B cell (primary cell): ENCODE data around the gene NGEF. TPM values are rescaled to one million over a fixed set of nuclear protein-coding genes. Genes with fewer than 3 reads are reported as not detected.

Source experiments
- ATAC-seq: fragments of 200-7000 bp; cut with Tn5 transposase; one replicate; pipeline ENCODE4 v1.10.0; 2021; ENCODE audit warnings: low read depth, mild to moderate bottlenecking, moderate number of reproducible peaks, moderate library complexity
- CTCF ChIA-PET: fragments of 350-600 bp; sonication (Branson Sonifier 250); formaldehyde crosslinking; loops from one replicate; lab custom pipeline; 2021; ENCODE audit warnings: antibody characterized with exemption, inconsistent platforms; lab: Charles Lee
- POLR2A ChIA-PET: fragments of 350-600 bp; sonication (Branson Sonifier 250); formaldehyde crosslinking; loops from one replicate; lab custom pipeline; 2021; ENCODE audit warnings: antibody characterized with exemption; lab: Charles Lee
- DNase-seq: peaks from one replicate; pipeline ENCODE4 v3.0.0; 2013
- H2AFZ ChIP-seq: 2 replicates; pipeline ENCODE4 v1.6.1; 2012; ENCODE audit warnings: mild to moderate bottlenecking, low read depth, low read length; ENCODE audit not compliant: insufficient read depth, poor library complexity, severe bottlenecking
- H3K27ac ChIP-seq, 2 donors: 1 replicate in 1 of 2; 2 replicates in 1 of 2; pipeline ENCODE4 v1.5.1; 2012 to 2013; ENCODE audit warnings: low read length in 2 of 2, mild to moderate bottlenecking in 2 of 2, moderate library complexity in 1 of 2
- H3K27me3 ChIP-seq, 4 experiments: fragments of 200-600 bp in 1 of 4; sonication (generic) in 1 of 4; replicated peaks in 1 of 4; 1 replicate in 2 of 4; 2 replicates in 2 of 4; pipeline versions ENCODE4 v1.6.1 to v1.7.0; 2013 to 2016; ENCODE audit warnings: low read length in 3 of 4, mild to moderate bottlenecking in 2 of 4, mixed read lengths in 1 of 4, moderate library complexity in 1 of 4; ENCODE audit not compliant: insufficient read depth in 4 of 4, control insufficient read depth in 3 of 4; ENCODE audit errors: control extremely low read depth in 1 of 4
- H3K36me3 ChIP-seq, 2 experiments: replicated peaks in 1 of 2; 1 replicate in 1 of 2; 2 replicates in 1 of 2; pipeline versions ENCODE4 v1.6.1 to v1.7.1; 2013; ENCODE audit warnings: low read length in 1 of 2; ENCODE audit not compliant: insufficient read depth in 2 of 2, control insufficient read depth in 1 of 2; ENCODE audit errors: control extremely low read depth in 1 of 2, extremely low read depth in 1 of 2
- H3K4me1 ChIP-seq, 2 donors: fragments of 200-600 bp in 1 of 2; sonication (generic) in 1 of 2; 1 replicate in 1 of 2; 2 replicates in 1 of 2; pipeline versions ENCODE4 v1.5.1 to v1.6.1; 2013 to 2017; ENCODE audit warnings: low read length in 2 of 2; ENCODE audit not compliant: control insufficient read depth in 2 of 2, insufficient read depth in 2 of 2
- H3K4me2 ChIP-seq: replicated peaks from 2 replicates; pipeline ENCODE3; 2012; ENCODE audit warnings: mild to moderate bottlenecking, low read depth, low read length; ENCODE audit not compliant: poor library complexity, severe bottlenecking
- H3K4me3 ChIP-seq, 5 experiments: fragments of 200-600 bp in 1 of 5; sonication (generic) in 1 of 5; 1 replicate in 3 of 5; 2 replicates in 2 of 5; pipeline versions ENCODE4 v1.5.1 to v1.7.0; 2011 to 2016; ENCODE audit warnings: low read length in 4 of 5, mild to moderate bottlenecking in 4 of 5, low read depth in 2 of 5, control low read depth in 1 of 5, moderate library complexity in 1 of 5; ENCODE audit not compliant: insufficient read depth in 1 of 5; ENCODE audit errors: control extremely low read depth in 1 of 5, extremely low read depth in 1 of 5
- H3K79me2 ChIP-seq: fragments of 200-600 bp; sonication (generic); one replicate; pipeline ENCODE4 v1.6.0; 2016; ENCODE audit warnings: low read length; ENCODE audit not compliant: control insufficient read depth, insufficient read depth
- H3K9ac ChIP-seq: fragments of 200-600 bp; sonication (generic); 2 replicates; pipeline ENCODE4 v1.6.1; 2017; ENCODE audit warnings: mild to moderate bottlenecking, low read length, moderate library complexity
- H3K9me3 ChIP-seq, 3 donors: one replicate each; pipeline versions ENCODE4 v1.6.1 to v1.7.1; 2013; ENCODE audit warnings: low read length in 2 of 3; ENCODE audit not compliant: control insufficient read depth in 2 of 3, insufficient read depth in 1 of 3; ENCODE audit errors: control extremely low read depth in 1 of 3
- H4K20me1 ChIP-seq: 2 replicates; pipeline ENCODE4 v1.6.0; 2012; ENCODE audit warnings: mild to moderate bottlenecking, low read length; ENCODE audit not compliant: insufficient read depth, control insufficient read depth, poor library complexity, severe bottlenecking
- H3K27ac Mint-ChIP-seq: one replicate; pipeline ENCODE4 v1.8.0; 2021; ENCODE audit warnings: mixed read lengths
- H3K27me3 Mint-ChIP-seq: one replicate; pipeline ENCODE4 v1.8.0; 2021; ENCODE audit warnings: mixed read lengths
- H3K4me1 Mint-ChIP-seq: one replicate; pipeline ENCODE4 v1.8.0; 2021; ENCODE audit warnings: mixed read lengths
- H3K4me3 Mint-ChIP-seq: one replicate; pipeline ENCODE4 v1.8.0; 2021; ENCODE audit warnings: mixed read lengths
- H3K9me3 Mint-ChIP-seq: one replicate; pipeline ENCODE4 v1.8.0; 2022; ENCODE audit warnings: mixed read lengths; ENCODE audit not compliant: insufficient read depth
- EZH2 ChIP-seq: IDR thresholded peaks from 2 replicates; pipeline ENCODE4 v1.6.1; 2012; ENCODE audit warnings: borderline replicate concordance, low read depth, mild to moderate bottlenecking, moderate library complexity, low read length; ENCODE audit not compliant: insufficient read depth, poor library complexity, severe bottlenecking
- WGBS: methylation state at CpG from one replicate; pipeline ENCODE4 v1.1.5; 2013; ENCODE audit warnings: missing lambda C conversion rate; ENCODE audit not compliant: insufficient coverage; 5-methylcytosine and 5-hydroxymethylcytosine counted together
- intact Hi-C: fragments of 100-400 bp; cut with micrococcal nuclease; formaldehyde crosslinking; loops from one replicate; pipeline ENCODE4 v1.10.0; 2022
- polyA plus RNA-seq: library from polyadenylated mRNA; depleted of rRNA; stranded (reverse); fragments of >200 nt; gene quantifications from 2 replicates; pipeline ENCODE4 v1.2.3, GENCODE V29; 2012
- total RNA-seq, 2 donors: library from RNA; stranded (reverse); fragments of 120-200 nt in 1 of 2; gene quantifications; 1 replicate in 1 of 2; 2 replicates in 1 of 2; pipeline versions ENCODE4 v1.2.3 to v1.2.4, GENCODE V29; 2013 to 2022
- TF ChIP-seq, protein P1 (sequence below): fragments of 200-600 bp; IDR thresholded peaks from one replicate; pipeline ENCODE4 v1.8.0; 2022; ENCODE audit warnings: antibody characterized with exemption, mild to moderate bottlenecking

Gene NGEF
- total and polyA plus RNA-seq, 2 donors (not counting 1 experiment from before 2014, with no cell fraction given), result not detected

GRCh38 chr2:233026198-233026813 lies 13.2 kb upstream of the NGEF start:
- Mint-ChIP-seq H3K9me3 (no peaks in the 10 kb centered on the region), H3K4me1 (no peaks in the 10 kb centered on the region), H3K27me3 (no peaks in the 10 kb centered on the region), H3K4me3 (no peak overlapping the region), H3K27ac (no peak overlapping the region)
- no peaks in the 10 kb centered on the region for H3K9me3 ChIP-seq
- H3K4me2 ChIP-seq, result no peak overlapping the region
- no peaks in the 10 kb centered on the region for H3K79me2 ChIP-seq
- no peaks in the 10 kb centered on the region for H4K20me1 ChIP-seq
- no peak for ATAC-seq
- no peaks in the 10 kb centered on the region for H3K4me1 ChIP-seq
- no peaks in the 10 kb centered on the region for H3K27me3 ChIP-seq
- 93% methylated on average over 3 of the region's 4 CpGs for WGBS
- no peak overlapping the region for H3K9ac ChIP-seq
- no peak overlapping the region for H3K4me3 ChIP-seq
- CTCF ChIA-PET, result no interaction called here
- TF ChIP-seq, protein P1, sequence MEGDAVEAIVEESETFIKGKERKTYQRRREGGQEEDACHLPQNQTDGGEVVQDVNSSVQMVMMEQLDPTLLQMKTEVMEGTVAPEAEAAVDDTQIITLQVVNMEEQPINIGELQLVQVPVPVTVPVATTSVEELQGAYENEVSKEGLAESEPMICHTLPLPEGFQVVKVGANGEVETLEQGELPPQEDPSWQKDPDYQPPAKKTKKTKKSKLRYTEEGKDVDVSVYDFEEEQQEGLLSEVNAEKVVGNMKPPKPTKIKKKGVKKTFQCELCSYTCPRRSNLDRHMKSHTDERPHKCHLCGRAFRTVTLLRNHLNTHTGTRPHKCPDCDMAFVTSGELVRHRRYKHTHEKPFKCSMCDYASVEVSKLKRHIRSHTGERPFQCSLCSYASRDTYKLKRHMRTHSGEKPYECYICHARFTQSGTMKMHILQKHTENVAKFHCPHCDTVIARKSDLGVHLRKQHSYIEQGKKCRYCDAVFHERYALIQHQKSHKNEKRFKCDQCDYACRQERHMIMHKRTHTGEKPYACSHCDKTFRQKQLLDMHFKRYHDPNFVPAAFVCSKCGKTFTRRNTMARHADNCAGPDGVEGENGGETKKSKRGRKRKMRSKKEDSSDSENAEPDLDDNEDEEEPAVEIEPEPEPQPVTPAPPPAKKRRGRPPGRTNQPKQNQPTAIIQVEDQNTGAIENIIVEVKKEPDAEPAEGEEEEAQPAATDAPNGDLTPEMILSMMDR, result no peak
- TF ChIP-seq EZH2, result no peak
- H3K36me3 ChIP-seq, result no peaks in the 10 kb centered on the region
- no peak overlapping the region for H2AFZ ChIP-seq
- no peak overlapping the region for H3K27ac ChIP-seq
- no peak for DNase-seq
- POLR2A ChIA-PET, result no interaction called here
- intact Hi-C loops, result loop anchor here (5.0 to 10.0 kb wide), 2 partner anchors 264 to 422 kb away; no protein-coding TSS in a partner anchor

DNA sequence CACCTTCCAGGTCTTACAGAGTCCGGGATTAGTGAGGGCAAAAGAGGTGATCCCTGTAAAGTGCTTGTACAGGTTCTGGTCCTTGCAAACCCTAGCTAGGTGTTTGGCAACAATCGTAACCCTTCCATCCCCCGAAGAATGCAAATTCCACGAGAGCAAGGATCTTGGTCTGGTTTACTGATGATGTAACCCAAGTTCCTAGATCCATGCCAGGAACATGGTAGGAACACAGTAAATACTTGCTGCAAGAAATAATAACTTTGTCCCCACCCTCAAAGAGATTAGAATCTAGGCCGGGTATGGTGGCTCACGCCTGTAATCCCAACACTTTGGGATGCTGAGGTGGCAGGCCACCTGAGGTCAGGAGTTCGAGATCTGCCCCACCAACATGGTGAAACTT lies 12.7 kb upstream of the NGEF start:
- Mint-ChIP-seq H3K27ac (no peak overlapping the region), H3K27me3 (no peaks in the 10 kb centered on the region), H3K4me3 (no peak overlapping the region), H3K4me1 (no peaks in the 10 kb centered on the region), H3K9me3 (no peaks in the 10 kb centered on the region)
- Histone ChIP-seq H3K9ac (no peak overlapping the region), H3K79me2 (no peaks in the 10 kb centered on the region), H3K4me1 (no peaks in the 10 kb centered on the region), H4K20me1 (no peaks in the 10 kb centered on the region), H3K36me3 (no peaks in the 10 kb centered on the region), H2AFZ (no peak overlapping the region), H3K4me2 (no peak overlapping the region), H3K27me3 (no peaks in the 10 kb centered on the region), H3K9me3 (no peaks in the 10 kb centered on the region), H3K27ac (no peak overlapping the region), H3K4me3 (no peak overlapping the region)
- 100% methylated on average over 4 of the region's 7 CpGs for WGBS
- no peak for ATAC-seq
- TF ChIP-seq, protein P1, result no peak
- no peak for TF ChIP-seq EZH2
- CTCF ChIA-PET, result no interaction called here
- POLR2A ChIA-PET, result no interaction called here
- intact Hi-C loops, result loop anchor here (5.0 to 10.0 kb wide), 2 partner anchors 263 to 421 kb away; no protein-coding TSS in a partner anchor
- no peak for DNase-seq
